Liver (tissue), 3 donors: ENCODE measurements around the gene TPRN.

Experiments used
- GABPA ChIP-seq, 2 donors: IDR thresholded peaks in 1 of 2; conservative IDR thresholded peaks in 1 of 2; 2 replicates each; pipeline ENCODE4 v1.6.1; 2016; ENCODE audit warnings: antibody characterized with exemption in 2 of 2, mild to moderate bottlenecking in 1 of 2, moderate library complexity in 1 of 2
- JUND ChIP-seq, 2 donors: IDR thresholded peaks; 2 replicates each; pipeline ENCODE4 v1.6.1; 2016; ENCODE audit warnings: antibody characterized with exemption in 2 of 2
- RAD21 ChIP-seq, 2 donors: IDR thresholded peaks; 2 replicates each; pipeline ENCODE4 v1.6.1; 2016; ENCODE audit warnings: antibody characterized with exemption in 2 of 2, mild to moderate bottlenecking in 2 of 2
- TAF1 ChIP-seq: conservative IDR thresholded peaks from 2 replicates; pipeline ENCODE4 v1.6.1; 2016; ENCODE audit warnings: antibody characterized with exemption, mild to moderate bottlenecking
- YY1 ChIP-seq: IDR thresholded peaks from 2 replicates; pipeline ENCODE4 v1.6.1; 2016; ENCODE audit warnings: antibody characterized with exemption, mild to moderate bottlenecking
- TF ChIP-seq, protein P1 (sequence below): fragments of 150-350 bp; IDR thresholded peaks from 2 replicates; pipeline ENCODE4 v1.5.1; 2017; ENCODE audit warnings: improper control_type of control experiment, low read depth, low read length; ENCODE audit not compliant: missing input control
- TF ChIP-seq, protein P2 (sequence below): IDR thresholded peaks from 2 replicates; pipeline ENCODE4 v1.6.1; 2016; ENCODE audit warnings: antibody characterized with exemption
- TF ChIP-seq, protein P3 (sequence below): IDR thresholded peaks from 2 replicates; pipeline ENCODE4 v1.6.1; 2016; ENCODE audit warnings: antibody characterized with exemption
- TF ChIP-seq, protein P4 (sequence below): IDR thresholded peaks from 2 replicates; pipeline ENCODE4 v1.6.1; 2016; ENCODE audit warnings: antibody characterized with exemption, mild to moderate bottlenecking
- donor health status: healthy.
- donor health status: healthy.

GRCh38 chr9:137162505-137163364, 37.8 kb downstream of the TPRN start:
- TF ChIP-seq, protein P1, sequence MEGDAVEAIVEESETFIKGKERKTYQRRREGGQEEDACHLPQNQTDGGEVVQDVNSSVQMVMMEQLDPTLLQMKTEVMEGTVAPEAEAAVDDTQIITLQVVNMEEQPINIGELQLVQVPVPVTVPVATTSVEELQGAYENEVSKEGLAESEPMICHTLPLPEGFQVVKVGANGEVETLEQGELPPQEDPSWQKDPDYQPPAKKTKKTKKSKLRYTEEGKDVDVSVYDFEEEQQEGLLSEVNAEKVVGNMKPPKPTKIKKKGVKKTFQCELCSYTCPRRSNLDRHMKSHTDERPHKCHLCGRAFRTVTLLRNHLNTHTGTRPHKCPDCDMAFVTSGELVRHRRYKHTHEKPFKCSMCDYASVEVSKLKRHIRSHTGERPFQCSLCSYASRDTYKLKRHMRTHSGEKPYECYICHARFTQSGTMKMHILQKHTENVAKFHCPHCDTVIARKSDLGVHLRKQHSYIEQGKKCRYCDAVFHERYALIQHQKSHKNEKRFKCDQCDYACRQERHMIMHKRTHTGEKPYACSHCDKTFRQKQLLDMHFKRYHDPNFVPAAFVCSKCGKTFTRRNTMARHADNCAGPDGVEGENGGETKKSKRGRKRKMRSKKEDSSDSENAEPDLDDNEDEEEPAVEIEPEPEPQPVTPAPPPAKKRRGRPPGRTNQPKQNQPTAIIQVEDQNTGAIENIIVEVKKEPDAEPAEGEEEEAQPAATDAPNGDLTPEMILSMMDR, result peak; percentile 23
- TF ChIP-seq, protein P2, sequence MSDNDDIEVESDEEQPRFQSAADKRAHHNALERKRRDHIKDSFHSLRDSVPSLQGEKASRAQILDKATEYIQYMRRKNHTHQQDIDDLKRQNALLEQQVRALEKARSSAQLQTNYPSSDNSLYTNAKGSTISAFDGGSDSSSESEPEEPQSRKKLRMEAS, result no peak
- TF ChIP-seq GABPA (IDR thresholded peaks at IDR 0.05 in 1 of 2, conservative IDR thresholded peaks at IDR 0.05 in 1 of 2) (no peak), RAD21 (IDR thresholded peaks at IDR 0.05) (no peak), TAF1 (no peak), JUND (IDR thresholded peaks at IDR 0.05) (no peak), YY1 (no peak)
- TF ChIP-seq, protein P3, sequence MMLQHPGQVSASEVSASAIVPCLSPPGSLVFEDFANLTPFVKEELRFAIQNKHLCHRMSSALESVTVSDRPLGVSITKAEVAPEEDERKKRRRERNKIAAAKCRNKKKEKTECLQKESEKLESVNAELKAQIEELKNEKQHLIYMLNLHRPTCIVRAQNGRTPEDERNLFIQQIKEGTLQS, result no peak
- TF ChIP-seq, protein P4, sequence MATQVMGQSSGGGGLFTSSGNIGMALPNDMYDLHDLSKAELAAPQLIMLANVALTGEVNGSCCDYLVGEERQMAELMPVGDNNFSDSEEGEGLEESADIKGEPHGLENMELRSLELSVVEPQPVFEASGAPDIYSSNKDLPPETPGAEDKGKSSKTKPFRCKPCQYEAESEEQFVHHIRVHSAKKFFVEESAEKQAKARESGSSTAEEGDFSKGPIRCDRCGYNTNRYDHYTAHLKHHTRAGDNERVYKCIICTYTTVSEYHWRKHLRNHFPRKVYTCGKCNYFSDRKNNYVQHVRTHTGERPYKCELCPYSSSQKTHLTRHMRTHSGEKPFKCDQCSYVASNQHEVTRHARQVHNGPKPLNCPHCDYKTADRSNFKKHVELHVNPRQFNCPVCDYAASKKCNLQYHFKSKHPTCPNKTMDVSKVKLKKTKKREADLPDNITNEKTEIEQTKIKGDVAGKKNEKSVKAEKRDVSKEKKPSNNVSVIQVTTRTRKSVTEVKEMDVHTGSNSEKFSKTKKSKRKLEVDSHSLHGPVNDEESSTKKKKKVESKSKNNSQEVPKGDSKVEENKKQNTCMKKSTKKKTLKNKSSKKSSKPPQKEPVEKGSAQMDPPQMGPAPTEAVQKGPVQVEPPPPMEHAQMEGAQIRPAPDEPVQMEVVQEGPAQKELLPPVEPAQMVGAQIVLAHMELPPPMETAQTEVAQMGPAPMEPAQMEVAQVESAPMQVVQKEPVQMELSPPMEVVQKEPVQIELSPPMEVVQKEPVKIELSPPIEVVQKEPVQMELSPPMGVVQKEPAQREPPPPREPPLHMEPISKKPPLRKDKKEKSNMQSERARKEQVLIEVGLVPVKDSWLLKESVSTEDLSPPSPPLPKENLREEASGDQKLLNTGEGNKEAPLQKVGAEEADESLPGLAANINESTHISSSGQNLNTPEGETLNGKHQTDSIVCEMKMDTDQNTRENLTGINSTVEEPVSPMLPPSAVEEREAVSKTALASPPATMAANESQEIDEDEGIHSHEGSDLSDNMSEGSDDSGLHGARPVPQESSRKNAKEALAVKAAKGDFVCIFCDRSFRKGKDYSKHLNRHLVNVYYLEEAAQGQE, result no peak
